NCI-H774 (cell line): ENCODE data around the gene SFMBT1.

Source experiments
- DNase-seq: peaks from one replicate; lab custom pipeline; 2025; lab: John Stamatoyannopoulos, UW

The SFMBT1 gene

GRCh38 chr3:52882377-52882776 is 163.5 kb downstream of the SFMBT1 start:
- no peak for DNase-seq

DNA sequence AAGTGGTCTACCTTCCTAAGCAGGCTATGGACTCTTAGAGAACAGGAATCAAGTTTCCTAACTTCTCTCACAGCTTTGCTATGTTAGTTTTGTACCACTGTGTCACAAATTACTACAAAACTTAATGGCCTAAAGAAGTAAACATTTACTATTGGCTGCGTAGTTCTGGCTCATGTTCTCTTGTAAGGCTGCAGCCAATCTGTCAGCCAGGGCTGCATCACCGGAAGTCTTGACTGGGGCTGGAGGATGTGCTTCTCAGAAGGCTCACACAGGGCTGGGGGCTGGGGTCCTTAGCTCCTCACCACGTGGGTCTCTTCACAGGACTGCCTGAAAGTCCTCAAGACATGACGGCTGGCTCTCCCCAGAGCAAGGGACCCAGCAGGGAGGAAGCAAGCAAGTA is 164.0 kb downstream of the SFMBT1 start:
- DNase-seq: no peak

- no peak for DNase-seq
Measured at GRCh38 chr3:52880474-52880873, 165.4 kb downstream of the SFMBT1 start.

GRCh38 chr3:52880047-52880446 is 165.8 kb downstream of the SFMBT1 start:
- DNase-seq: no peak

DNA sequence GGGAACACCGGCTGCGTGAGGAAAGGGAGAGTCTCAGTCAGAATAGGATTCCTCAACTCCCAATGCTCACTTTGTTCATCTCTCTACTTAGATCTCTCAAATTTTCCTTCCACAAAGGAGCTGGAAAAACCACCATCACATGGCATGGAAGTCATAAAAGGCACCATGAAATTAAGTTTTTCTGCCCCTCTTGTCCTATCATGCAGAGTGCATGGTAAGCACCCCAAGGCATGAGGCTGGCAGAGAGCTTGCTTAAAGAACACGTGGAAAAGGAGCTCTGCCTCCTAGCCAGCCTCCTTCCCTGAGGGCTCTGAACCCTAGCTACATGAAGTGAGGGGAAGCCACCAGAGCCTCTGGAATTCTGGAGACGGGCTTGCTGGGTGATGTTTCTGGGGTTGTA is 166.3 kb downstream of the SFMBT1 start:
- DNase-seq: no peak

- no peak for DNase-seq
Measured at GRCh38 chr3:52879090-52879489, 166.8 kb downstream of the SFMBT1 start.

DNA sequence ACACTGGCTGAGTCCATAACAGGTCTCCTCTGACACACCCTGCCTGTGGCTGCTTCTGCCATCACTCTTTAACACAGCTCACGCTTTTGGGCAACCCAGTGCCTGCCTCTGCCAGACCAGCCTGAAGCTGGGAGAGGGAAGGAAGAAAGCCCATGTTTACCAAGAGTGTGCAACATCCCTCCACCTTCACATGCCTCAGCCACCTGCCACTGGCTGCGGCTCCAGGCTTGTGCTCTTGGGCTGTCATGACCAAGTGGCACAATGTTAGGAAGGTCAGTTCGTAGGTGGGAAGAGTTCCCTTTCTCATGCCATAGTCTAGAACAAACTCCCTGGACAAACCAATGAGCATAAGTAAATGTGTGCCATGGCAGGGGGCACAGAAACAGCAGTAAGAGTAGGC is 168.8 kb downstream of the SFMBT1 start:
- no peak for DNase-seq

- no peak for DNase-seq
Measured at GRCh38 chr3:52874864-52875587, 170.8 kb downstream of the SFMBT1 start.

GRCh38 chr3:52874160-52874701 is 171.6 kb downstream of the SFMBT1 start:
- no peak for DNase-seq

- no peak for DNase-seq
Measured at GRCh38 chr3:52873433-52874159, 172.3 kb downstream of the SFMBT1 start.

DNA sequence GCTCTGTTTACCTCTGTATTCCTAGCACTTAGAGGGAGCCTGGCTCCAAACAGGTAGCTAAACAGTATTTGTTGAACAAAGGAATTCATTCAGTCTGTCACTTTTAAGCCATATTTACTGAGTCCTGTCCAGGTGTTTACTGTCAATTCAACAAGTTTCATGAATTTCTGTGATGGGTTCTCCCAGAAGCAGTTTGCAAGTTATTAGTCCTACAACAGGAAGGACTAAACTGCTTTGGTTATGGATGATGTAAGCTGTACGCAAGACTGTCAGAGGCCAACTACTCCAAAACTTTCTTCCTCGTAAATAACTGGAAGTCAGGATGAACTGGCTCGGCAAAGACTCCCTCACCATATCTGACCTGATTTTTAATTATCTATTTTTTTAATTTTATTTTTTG is 173.6 kb downstream of the SFMBT1 start:
- DNase-seq: no peak

DNA sequence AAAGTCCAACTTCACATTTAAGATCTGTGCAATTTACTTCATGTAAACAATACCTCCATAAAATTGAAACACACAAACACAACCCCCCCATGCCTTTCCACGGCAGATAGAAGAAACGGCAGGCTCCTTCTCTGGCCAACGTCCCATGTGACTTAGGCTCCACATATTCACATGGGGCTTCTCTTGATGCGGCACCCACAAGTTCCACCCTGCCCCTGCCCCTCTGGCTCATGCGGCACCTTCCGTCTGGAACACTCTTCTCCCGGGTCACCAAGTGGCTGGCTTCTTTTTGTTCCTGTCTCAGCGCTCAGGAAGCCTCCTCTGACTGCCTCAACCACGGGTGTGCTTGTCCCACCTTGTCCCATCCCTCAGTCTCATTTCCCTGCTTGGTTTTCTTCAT is 174.1 kb downstream of the SFMBT1 start:
- no peak for DNase-seq

- no peak for DNase-seq
Measured at GRCh38 chr3:52870471-52870870, 175.4 kb downstream of the SFMBT1 start.

- DNase-seq: no peak
Measured at GRCh38 chr3:52866427-52866826, 179.4 kb downstream of the SFMBT1 start.

- DNase-seq: no peak
Measured at GRCh38 chr3:52865994-52866393, 179.9 kb downstream of the SFMBT1 start.

DNA sequence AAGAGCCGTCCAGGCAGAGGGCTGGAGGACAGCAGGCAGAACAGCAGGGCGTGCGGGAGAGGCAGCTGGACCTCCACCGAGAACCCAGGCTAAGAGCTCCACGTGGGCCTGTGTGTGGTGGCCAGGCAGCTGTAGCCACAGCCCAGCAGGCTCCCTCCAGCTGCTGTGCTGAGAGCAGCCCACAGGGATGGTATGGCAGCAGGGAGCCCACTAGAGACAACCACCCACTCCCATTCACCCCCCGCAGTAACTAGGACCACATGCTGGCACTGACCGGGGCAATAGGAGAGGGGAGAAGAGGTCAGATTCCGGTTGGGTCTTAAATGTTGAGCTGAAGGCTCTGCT is 185.5 kb downstream of the SFMBT1 start:
- DNase-seq: no peak

- DNase-seq: no peak
Measured at GRCh38 chr3:52859686-52860423, 186.0 kb downstream of the SFMBT1 start.

- DNase-seq: no peak
Measured at GRCh38 chr3:52857864-52858263, 188.0 kb downstream of the SFMBT1 start.

- DNase-seq: no peak
Measured at GRCh38 chr3:52857133-52857532, 188.7 kb downstream of the SFMBT1 start.

DNA sequence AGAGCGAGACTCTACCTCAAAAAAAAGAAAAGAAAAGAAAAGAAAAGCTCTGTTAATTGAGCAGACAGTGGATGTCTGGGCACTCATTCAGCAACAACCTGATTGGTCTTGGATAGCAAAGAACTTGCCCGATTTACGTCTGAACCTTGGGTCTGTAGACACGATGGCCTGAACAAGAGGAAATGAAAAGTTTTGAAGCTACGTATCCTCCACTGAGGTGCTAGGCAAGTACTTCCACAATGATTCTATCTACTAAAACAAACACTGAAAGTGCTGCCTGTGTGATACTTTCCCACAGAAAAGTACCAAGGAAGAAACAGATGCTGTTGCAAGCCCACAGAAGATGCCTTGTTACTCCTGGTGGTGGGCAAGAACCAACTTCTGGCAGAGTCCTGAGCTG is 189.2 kb downstream of the SFMBT1 start:
- DNase-seq: no peak

GRCh38 chr3:52854013-52854412 is 191.9 kb downstream of the SFMBT1 start:
- no peak for DNase-seq
